ENCODE data around the gene BIK.

The BIK gene

DNA sequence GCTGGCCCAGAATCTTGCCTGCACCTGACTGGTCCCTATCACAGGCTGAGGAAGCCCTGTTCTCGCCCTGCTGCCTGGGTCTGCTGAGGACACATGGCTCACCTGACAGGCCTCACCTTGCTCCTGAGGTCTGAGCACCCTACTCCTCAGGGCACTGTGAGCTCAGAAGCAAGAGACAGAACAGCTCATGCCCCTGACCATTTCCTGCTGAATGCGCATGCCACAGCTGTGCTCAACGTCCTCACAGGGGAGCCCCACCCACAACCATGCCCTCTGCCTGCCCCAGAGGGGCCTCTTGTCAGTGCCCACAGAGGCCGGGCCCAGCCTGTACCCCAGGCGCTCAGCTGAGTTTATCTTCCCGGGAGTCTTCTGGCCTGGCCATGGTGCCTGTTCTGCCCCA is 38.0 kb downstream of the BIK start:
- peaks cover 16 to 22% of the 10 kb centered on the region in 2 donors for H3K4me1 ChIP-seq (ENCODE audit: control insufficient read depth in 1 of 2, insufficient read depth in 2 of 2, low read length in 2 of 2)
- no peak overlapping the region for H3K9ac ChIP-seq (ENCODE audit: low read depth in 1 of 2, low read length in 2 of 2)
- H3K27me3 ChIP-seq (ENCODE audit: control insufficient read depth in 1 of 2, insufficient read depth in 2 of 2, low read length in 2 of 2) = no peaks in the 10 kb centered on the region
- no peaks in the 10 kb centered on the region for H3K36me3 ChIP-seq (ENCODE audit: control insufficient read depth in 1 of 2, insufficient read depth in 2 of 2, low read length in 2 of 2)
- no peaks in the 10 kb centered on the region for H3K9me3 ChIP-seq (ENCODE audit: control insufficient read depth in 1 of 2, low read length in 2 of 2)
- H3K4me3 ChIP-seq (ENCODE audit: low read depth in 1 of 2, low read length in 2 of 2) = no peak overlapping the region
- H3K27ac ChIP-seq (ENCODE audit: low read depth, low read length) = no peak overlapping the region

GRCh38 chr22:43150731-43151206 is 40.2 kb downstream of the BIK start:
- H3K27me3 ChIP-seq (ENCODE audit: control insufficient read depth in 1 of 2, insufficient read depth in 2 of 2, low read length in 2 of 2) = no peaks in the 10 kb centered on the region
- peak overlapping the region; percentile 58 to 74 for H3K9ac ChIP-seq (ENCODE audit: low read depth in 1 of 2, low read length in 2 of 2)
- H3K36me3 ChIP-seq (ENCODE audit: control insufficient read depth in 1 of 2, insufficient read depth in 2 of 2, low read length in 2 of 2) = peaks cover 0 to 4% of the 10 kb centered on the region in 2 donors
- H3K4me3 ChIP-seq (ENCODE audit: low read depth in 1 of 2, low read length in 2 of 2) = peak overlapping the region; percentile 79 to 80
- peaks cover 16 to 27% of the 10 kb centered on the region in 2 donors for H3K4me1 ChIP-seq (ENCODE audit: control insufficient read depth in 1 of 2, insufficient read depth in 2 of 2, low read length in 2 of 2)
- H3K27ac ChIP-seq (ENCODE audit: low read depth, low read length) = peak overlapping the region; percentile 49
- H3K9me3 ChIP-seq (ENCODE audit: control insufficient read depth in 1 of 2, low read length in 2 of 2) = no peaks in the 10 kb centered on the region

GRCh38 chr22:43151251-43152002 is 40.9 kb downstream of the BIK start, which contains the start of gene TSPO:
Gene TSPO, plus strand, starts transcription at chr22:43151559. Its CDS starts 7,680 bp downstream, at chr22:43159239.
- Histone ChIP-seq H3K9me3 (ENCODE audit: control insufficient read depth in 1 of 2, low read length in 2 of 2) (no peaks in the 10 kb centered on the region), H3K36me3 (ENCODE audit: control insufficient read depth in 1 of 2, insufficient read depth in 2 of 2, low read length in 2 of 2) (peaks cover 0 to 4% of the 10 kb centered on the region in 2 donors), H3K4me1 (ENCODE audit: control insufficient read depth in 1 of 2, insufficient read depth in 2 of 2, low read length in 2 of 2) (peaks cover 16 to 27% of the 10 kb centered on the region in 2 donors), H3K27ac (ENCODE audit: low read depth, low read length) (peak within 1 kb of the TSS; percentile 87), H3K4me3 (ENCODE audit: low read depth in 1 of 2, low read length in 2 of 2) (peak within 1 kb of the TSS; percentile 79 to 80), H3K27me3 (ENCODE audit: control insufficient read depth in 1 of 2, insufficient read depth in 2 of 2, low read length in 2 of 2) (no peaks in the 10 kb centered on the region), H3K9ac (ENCODE audit: low read depth in 1 of 2, low read length in 2 of 2) (peak within 1 kb of the TSS; percentile 73 to 74)

DNA sequence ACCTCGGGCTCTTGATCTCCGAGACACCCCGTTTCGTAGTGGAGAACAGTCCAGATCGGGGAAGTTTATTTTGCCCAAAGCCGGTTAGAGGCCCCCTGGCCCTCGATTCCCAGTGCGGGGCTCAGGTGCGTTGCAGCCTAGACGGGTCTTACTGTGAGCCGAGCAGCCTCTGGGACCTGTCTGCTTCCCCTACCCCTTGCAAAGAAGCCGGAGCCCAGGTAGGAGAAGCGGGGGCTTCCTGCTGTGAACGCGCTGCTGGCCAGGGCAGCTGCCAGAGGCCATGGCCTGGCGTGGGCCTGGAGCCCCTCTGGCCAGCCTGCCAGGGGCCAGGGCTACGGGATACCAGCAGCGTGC is 41.4 kb downstream of the BIK start:
- Histone ChIP-seq H3K27ac (ENCODE audit: low read depth, low read length) (peak overlapping the region; percentile 87), H3K27me3 (ENCODE audit: control insufficient read depth in 1 of 2, insufficient read depth in 2 of 2, low read length in 2 of 2) (no peaks in the 10 kb centered on the region), H3K9ac (ENCODE audit: low read depth in 1 of 2, low read length in 2 of 2) (peak overlapping the region; percentile 73 to 74), H3K4me1 (ENCODE audit: control insufficient read depth in 1 of 2, insufficient read depth in 2 of 2, low read length in 2 of 2) (peaks cover 22 to 27% of the 10 kb centered on the region in 2 donors), H3K4me3 (ENCODE audit: low read depth in 1 of 2, low read length in 2 of 2) (peak overlapping the region; percentile 79 to 80), H3K36me3 (ENCODE audit: control insufficient read depth in 1 of 2, insufficient read depth in 2 of 2, low read length in 2 of 2) (peaks cover 0 to 4% of the 10 kb centered on the region in 2 donors), H3K9me3 (ENCODE audit: control insufficient read depth in 1 of 2, low read length in 2 of 2) (no peaks in the 10 kb centered on the region)

DNA sequence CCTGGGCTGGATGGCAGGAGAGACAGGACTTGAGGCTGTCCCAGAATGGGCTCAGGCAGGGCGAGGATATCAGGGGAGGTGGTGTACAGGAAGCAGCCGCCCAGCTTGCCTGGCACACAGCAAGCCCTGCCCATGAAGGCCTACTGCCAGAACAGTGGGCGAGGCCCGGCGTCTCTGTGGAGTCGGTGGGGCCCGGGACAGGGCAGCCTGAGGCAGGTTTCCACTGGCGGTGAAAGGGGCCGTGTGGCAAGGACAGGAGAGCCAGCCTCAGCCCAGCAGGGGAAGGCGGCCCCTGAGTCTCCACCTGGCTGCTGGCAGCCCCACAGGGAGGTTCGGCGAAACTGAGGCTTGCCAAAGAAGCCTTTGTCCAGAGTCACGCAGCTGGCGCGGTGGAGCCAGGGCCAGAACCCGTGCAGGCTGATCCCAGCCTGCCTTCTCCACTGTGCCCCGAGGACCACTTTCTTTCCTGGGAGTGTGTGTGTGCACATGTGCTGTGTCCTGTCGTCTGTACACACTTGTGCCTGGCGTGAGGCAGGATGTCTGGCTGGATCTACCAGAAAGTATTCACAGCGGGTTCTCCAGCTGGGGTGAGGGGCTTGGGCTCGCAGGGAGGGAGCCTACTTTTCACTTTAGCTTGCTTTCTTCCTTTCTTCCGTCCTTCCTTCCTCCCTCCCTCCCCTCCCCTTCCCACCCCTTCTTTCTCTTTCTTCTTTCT is 42.0 kb downstream of the BIK start:
- H3K9ac ChIP-seq (ENCODE audit: low read depth in 1 of 2, low read length in 2 of 2) = peak overlapping the region; percentile 73 to 74
- H3K27me3 ChIP-seq (ENCODE audit: control insufficient read depth in 1 of 2, insufficient read depth in 2 of 2, low read length in 2 of 2) = no peaks in the 10 kb centered on the region
- no peaks in the 10 kb centered on the region for H3K9me3 ChIP-seq (ENCODE audit: control insufficient read depth in 1 of 2, low read length in 2 of 2)
- peaks cover 0 to 4% of the 10 kb centered on the region in 2 donors for H3K36me3 ChIP-seq (ENCODE audit: control insufficient read depth in 1 of 2, insufficient read depth in 2 of 2, low read length in 2 of 2)
- peaks cover 22 to 30% of the 10 kb centered on the region in 2 donors for H3K4me1 ChIP-seq (ENCODE audit: control insufficient read depth in 1 of 2, insufficient read depth in 2 of 2, low read length in 2 of 2)
- H3K27ac ChIP-seq (ENCODE audit: low read depth, low read length) = peak overlapping the region; percentile 87
- H3K4me3 ChIP-seq (ENCODE audit: low read depth in 1 of 2, low read length in 2 of 2) = peak overlapping the region; percentile 79 to 80

GRCh38 chr22:43153899-43154298 is 43.3 kb downstream of the BIK start:
- H3K9ac ChIP-seq (ENCODE audit: low read depth in 1 of 2, low read length in 2 of 2) = no peak overlapping the region
- no peak overlapping the region for H3K27ac ChIP-seq (ENCODE audit: low read depth, low read length)
- H3K4me1 ChIP-seq (ENCODE audit: control insufficient read depth in 1 of 2, insufficient read depth in 2 of 2, low read length in 2 of 2) = peaks cover 29 to 44% of the 10 kb centered on the region in 2 donors
- H3K36me3 ChIP-seq (ENCODE audit: control insufficient read depth in 1 of 2, insufficient read depth in 2 of 2, low read length in 2 of 2) = peaks cover 0 to 4% of the 10 kb centered on the region in 2 donors
- H3K4me3 ChIP-seq (ENCODE audit: low read depth in 1 of 2, low read length in 2 of 2) = no peak overlapping the region
- H3K27me3 ChIP-seq (ENCODE audit: control insufficient read depth in 1 of 2, insufficient read depth in 2 of 2, low read length in 2 of 2) = no peaks in the 10 kb centered on the region
- H3K9me3 ChIP-seq (ENCODE audit: control insufficient read depth in 1 of 2, low read length in 2 of 2) = no peaks in the 10 kb centered on the region

DNA sequence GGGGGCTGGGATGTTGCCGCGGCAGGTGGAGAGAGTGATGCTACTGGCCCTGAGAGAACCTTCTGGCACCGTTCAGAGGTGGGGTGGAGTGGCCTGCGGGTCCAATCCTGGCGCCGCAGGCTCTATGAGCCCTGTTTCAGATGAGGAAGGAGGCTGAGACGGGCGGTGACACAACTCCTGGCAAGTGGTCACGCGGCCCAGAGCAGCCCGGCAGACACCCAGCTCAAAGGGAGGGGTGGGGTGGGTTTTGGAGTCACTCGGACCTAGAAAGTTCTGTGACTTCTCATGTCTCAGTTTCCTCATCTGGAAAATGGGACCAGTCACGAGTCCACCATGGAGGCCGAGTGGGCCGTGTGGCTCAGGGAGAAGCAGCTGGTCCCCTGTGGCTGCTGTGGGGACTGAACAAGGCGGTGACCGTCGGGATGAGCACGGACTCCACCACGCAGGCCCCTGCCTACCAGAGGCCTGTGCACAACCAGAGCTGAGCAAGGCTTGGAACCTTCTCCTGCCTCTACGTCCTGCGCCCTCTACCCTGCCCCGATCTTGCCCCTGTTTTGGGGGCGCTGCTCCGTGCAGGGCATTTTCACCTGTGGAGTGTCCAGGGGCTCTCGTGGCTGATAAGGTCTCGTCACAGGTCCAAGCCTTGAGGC is 44.5 kb downstream of the BIK start:
- Histone ChIP-seq H3K9ac (ENCODE audit: low read depth in 1 of 2, low read length in 2 of 2) (no peak overlapping the region), H3K4me1 (ENCODE audit: control insufficient read depth in 1 of 2, insufficient read depth in 2 of 2, low read length in 2 of 2) (peaks cover 34 to 55% of the 10 kb centered on the region in 2 donors), H3K27ac (ENCODE audit: low read depth, low read length) (no peak overlapping the region), H3K27me3 (ENCODE audit: control insufficient read depth in 1 of 2, insufficient read depth in 2 of 2, low read length in 2 of 2) (no peaks in the 10 kb centered on the region), H3K36me3 (ENCODE audit: control insufficient read depth in 1 of 2, insufficient read depth in 2 of 2, low read length in 2 of 2) (peaks cover 0 to 4% of the 10 kb centered on the region in 2 donors), H3K9me3 (ENCODE audit: control insufficient read depth in 1 of 2, low read length in 2 of 2) (no peaks in the 10 kb centered on the region), H3K4me3 (ENCODE audit: low read depth in 1 of 2, low read length in 2 of 2) (no peak overlapping the region)

DNA sequence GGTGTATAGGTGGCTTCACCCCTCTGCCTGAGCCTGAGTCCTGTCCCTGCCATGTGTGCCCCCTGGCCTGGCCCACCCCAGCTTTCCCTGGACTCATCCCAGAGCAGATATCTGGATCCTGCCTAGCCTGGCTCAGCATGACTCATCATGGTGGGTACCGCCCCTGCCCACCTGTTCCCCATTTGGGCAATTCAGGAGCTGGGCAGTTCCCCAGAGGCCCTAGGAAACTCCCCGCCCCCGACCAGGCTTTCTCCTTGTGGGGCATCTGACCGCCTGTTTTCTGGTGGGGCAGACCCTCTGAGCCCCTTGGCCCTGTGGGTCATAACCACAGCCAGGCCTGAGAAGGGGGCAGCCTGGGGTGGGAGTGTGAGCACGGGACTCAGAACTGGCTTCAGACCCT is 45.2 kb downstream of the BIK start:
- Histone ChIP-seq H3K4me3 (ENCODE audit: low read depth in 1 of 2, low read length in 2 of 2) (no peak overlapping the region), H3K9ac (ENCODE audit: low read depth in 1 of 2, low read length in 2 of 2) (no peak overlapping the region), H3K27me3 (ENCODE audit: control insufficient read depth in 1 of 2, insufficient read depth in 2 of 2, low read length in 2 of 2) (no peaks in the 10 kb centered on the region), H3K27ac (ENCODE audit: low read depth, low read length) (no peak overlapping the region), H3K4me1 (ENCODE audit: control insufficient read depth in 1 of 2, insufficient read depth in 2 of 2, low read length in 2 of 2) (peaks cover 36 to 55% of the 10 kb centered on the region in 2 donors), H3K36me3 (ENCODE audit: control insufficient read depth in 1 of 2, insufficient read depth in 2 of 2, low read length in 2 of 2) (peaks cover 2 to 7% of the 10 kb centered on the region in 2 donors), H3K9me3 (ENCODE audit: control insufficient read depth in 1 of 2, low read length in 2 of 2) (no peaks in the 10 kb centered on the region)

DNA sequence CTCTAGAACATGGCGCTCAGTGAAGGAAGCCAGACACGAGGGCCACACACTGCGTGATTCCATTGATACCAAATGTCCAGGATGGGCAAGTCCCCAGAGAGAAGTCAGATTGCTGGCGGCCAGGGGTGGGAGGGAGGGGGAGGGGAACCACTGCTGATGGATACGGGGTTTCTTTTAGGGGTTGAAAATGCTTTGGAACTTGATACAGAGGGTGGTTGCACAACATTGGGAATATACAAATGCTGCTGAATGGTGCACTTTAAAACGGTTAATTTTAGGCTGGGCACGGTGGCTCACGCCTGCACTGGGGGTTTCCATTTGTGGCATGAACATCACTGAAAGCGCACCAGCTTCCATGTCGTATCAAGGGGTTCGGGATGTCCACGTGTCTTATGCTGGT is 45.9 kb downstream of the BIK start:
- H3K27ac ChIP-seq (ENCODE audit: low read depth, low read length) = no peak overlapping the region
- H3K9me3 ChIP-seq (ENCODE audit: control insufficient read depth in 1 of 2, low read length in 2 of 2) = no peaks in the 10 kb centered on the region

More for the DNA sequence above, 45.9 kb downstream of the BIK start:
- no peak overlapping the region for H3K9ac ChIP-seq (ENCODE audit: low read depth in 1 of 2, low read length in 2 of 2)
- H3K4me1 ChIP-seq (ENCODE audit: control insufficient read depth in 1 of 2, insufficient read depth in 2 of 2, low read length in 2 of 2) = peaks cover 33 to 51% of the 10 kb centered on the region in 2 donors
- no peaks in the 10 kb centered on the region for H3K27me3 ChIP-seq (ENCODE audit: control insufficient read depth in 1 of 2, insufficient read depth in 2 of 2, low read length in 2 of 2)
- no peak overlapping the region for H3K4me3 ChIP-seq (ENCODE audit: low read depth in 1 of 2, low read length in 2 of 2)
- H3K36me3 ChIP-seq (ENCODE audit: control insufficient read depth in 1 of 2, insufficient read depth in 2 of 2, low read length in 2 of 2) = peaks cover 6 to 7% of the 10 kb centered on the region in 2 donors

Data from duodenal mucosa (tissue), 2 donors.